ENCODE data around the gene HYOU1.

DNA sequence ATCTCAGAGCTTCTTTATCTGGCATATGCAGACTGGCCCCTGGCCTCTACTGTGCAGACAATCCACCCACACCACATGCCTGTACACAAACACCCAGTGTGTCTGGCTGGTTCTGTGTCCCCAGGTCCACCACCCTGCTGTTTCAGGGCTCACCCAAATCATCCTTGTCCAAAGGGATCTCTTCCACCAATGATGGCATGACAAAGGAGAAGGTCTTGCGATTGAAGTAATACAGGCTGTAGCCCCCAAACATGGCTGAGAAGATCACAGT is 28.0 kb downstream of the HYOU1 start:
- no peak for TF ChIP-seq CTCF (IDR thresholded peaks at IDR 0.05; ENCODE audit: poor library complexity)
- no peak for TF ChIP-seq EZH2 (IDR thresholded peaks at IDR 0.05; ENCODE audit: borderline replicate concordance)
